Stimulated activated naive CD8-positive, alpha-beta T cell treated with anti-CD3 and anti-CD28 coated beads, Interleukin-15, Interleukin-2, amounts not matched to agents 100 ng/mL and 50 ng/mL, for 24 hours (primary cell): ENCODE results near the gene LSM3.

Source experiments
- H3K27ac Mint-ChIP-seq: one replicate; pipeline ENCODE4 v1.8.0; 2021; ENCODE audit warnings: mild to moderate bottlenecking, mixed read lengths
- H3K27me3 Mint-ChIP-seq: one replicate; pipeline ENCODE4 v1.8.0; 2021; ENCODE audit warnings: mixed read lengths
- H3K36me3 Mint-ChIP-seq: one replicate; pipeline ENCODE4 v1.8.0; 2021; ENCODE audit warnings: low read depth, mixed read lengths
- H3K4me1 Mint-ChIP-seq: one replicate; pipeline ENCODE4 v1.8.0; 2021; ENCODE audit warnings: low read depth, mixed read lengths
- H3K4me3 Mint-ChIP-seq: one replicate; pipeline ENCODE4 v1.8.0; 2021; ENCODE audit warnings: mild to moderate bottlenecking, mixed read lengths
- H3K9me3 Mint-ChIP-seq: one replicate; pipeline ENCODE4 v1.8.0; 2021; ENCODE audit warnings: mixed read lengths

The LSM3 gene

GRCh38 chr3:14238356-14238755 lies 59.7 kb downstream of the LSM3 start:
- Mint-ChIP-seq H3K9me3 (peaks cover 4% of the 10 kb centered on the region), H3K27ac (no peak overlapping the region), H3K27me3 (peaks cover 13% of the 10 kb centered on the region), H3K4me3 (no peak overlapping the region), H3K36me3 (peaks cover 4% of the 10 kb centered on the region), H3K4me1 (peaks cover 6% of the 10 kb centered on the region)

GRCh38 chr3:14238930-14239329 lies 60.3 kb downstream of the LSM3 start:
- Mint-ChIP-seq H3K27ac (no peak overlapping the region), H3K4me1 (peaks cover 6% of the 10 kb centered on the region), H3K9me3 (no peaks in the 10 kb centered on the region), H3K27me3 (peaks cover 8% of the 10 kb centered on the region), H3K36me3 (no peaks in the 10 kb centered on the region), H3K4me3 (no peak overlapping the region)

DNA sequence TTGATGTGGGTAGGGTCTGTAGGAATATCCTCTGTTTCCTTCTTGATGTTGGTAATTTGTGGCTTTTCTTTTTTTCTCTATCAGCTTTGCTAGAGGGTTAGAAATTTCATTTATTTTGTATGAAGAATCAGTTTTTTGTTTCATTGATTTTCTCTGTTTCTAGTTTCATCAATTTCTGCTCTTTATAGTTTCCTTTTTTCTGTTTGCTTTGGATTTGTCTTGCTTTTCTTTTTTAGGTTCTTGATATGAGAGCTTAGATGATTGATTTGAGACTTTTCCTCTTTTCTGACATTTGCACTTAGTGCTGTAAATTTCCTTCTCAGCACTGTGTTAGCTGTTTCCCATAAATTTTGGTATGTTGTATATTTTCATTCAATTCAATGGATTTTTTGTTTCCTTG lies 61.3 kb downstream of the LSM3 start:
- Mint-ChIP-seq H3K4me1 (peaks cover 3% of the 10 kb centered on the region), H3K27me3 (peaks cover 6% of the 10 kb centered on the region), H3K36me3 (no peaks in the 10 kb centered on the region), H3K27ac (no peak overlapping the region), H3K9me3 (no peaks in the 10 kb centered on the region), H3K4me3 (no peak overlapping the region)

DNA sequence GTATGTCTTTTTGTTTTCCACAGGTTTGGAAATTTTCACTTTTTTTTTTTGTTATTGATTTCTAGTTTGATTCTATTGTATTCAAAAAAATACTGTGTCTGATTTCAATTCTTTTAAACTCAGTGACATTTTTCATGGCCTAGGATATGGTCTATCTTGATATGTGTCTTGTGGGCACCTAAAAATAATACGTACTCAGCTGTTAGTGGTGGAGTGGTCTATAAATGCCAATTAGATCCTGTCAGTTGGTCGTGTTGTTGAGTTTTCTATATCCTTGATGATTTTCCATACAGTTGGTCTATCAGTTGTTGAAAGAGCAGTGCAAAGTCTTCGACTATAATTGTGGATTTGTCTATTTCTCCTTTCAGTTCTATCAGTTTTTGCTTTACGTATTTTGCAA lies 61.7 kb downstream of the LSM3 start:
- no peaks in the 10 kb centered on the region for H3K36me3 Mint-ChIP-seq
- no peaks in the 10 kb centered on the region for H3K9me3 Mint-ChIP-seq
- H3K4me3 Mint-ChIP-seq: no peak overlapping the region
- H3K4me1 Mint-ChIP-seq: no peaks in the 10 kb centered on the region
- peaks cover 3% of the 10 kb centered on the region for H3K27me3 Mint-ChIP-seq
- H3K27ac Mint-ChIP-seq: no peak overlapping the region

- H3K27ac Mint-ChIP-seq: no peak overlapping the region
- H3K9me3 Mint-ChIP-seq: no peaks in the 10 kb centered on the region
- no peaks in the 10 kb centered on the region for H3K4me1 Mint-ChIP-seq
- no peaks in the 10 kb centered on the region for H3K36me3 Mint-ChIP-seq
- H3K4me3 Mint-ChIP-seq: no peak overlapping the region
- peaks cover 3% of the 10 kb centered on the region for H3K27me3 Mint-ChIP-seq
Measured at GRCh38 chr3:14241716-14242115, 63.1 kb downstream of the LSM3 start.

- H3K4me3 Mint-ChIP-seq: no peak overlapping the region
- H3K36me3 Mint-ChIP-seq: no peaks in the 10 kb centered on the region
- peaks cover 3% of the 10 kb centered on the region for H3K27me3 Mint-ChIP-seq
- H3K27ac Mint-ChIP-seq: no peak overlapping the region
- H3K9me3 Mint-ChIP-seq: no peaks in the 10 kb centered on the region
- no peaks in the 10 kb centered on the region for H3K4me1 Mint-ChIP-seq
Measured at GRCh38 chr3:14242490-14243311, 64.1 kb downstream of the LSM3 start.

- no peak overlapping the region for H3K4me3 Mint-ChIP-seq
- no peaks in the 10 kb centered on the region for H3K9me3 Mint-ChIP-seq
- H3K27ac Mint-ChIP-seq: no peak overlapping the region
- no peaks in the 10 kb centered on the region for H3K36me3 Mint-ChIP-seq
- H3K27me3 Mint-ChIP-seq: peaks cover 3% of the 10 kb centered on the region
- no peaks in the 10 kb centered on the region for H3K4me1 Mint-ChIP-seq
Measured at GRCh38 chr3:14243782-14244181, 65.2 kb downstream of the LSM3 start.

- H3K27me3 Mint-ChIP-seq: peaks cover 3% of the 10 kb centered on the region
- no peak overlapping the region for H3K27ac Mint-ChIP-seq
- no peaks in the 10 kb centered on the region for H3K36me3 Mint-ChIP-seq
- H3K4me1 Mint-ChIP-seq: no peaks in the 10 kb centered on the region
- no peak overlapping the region for H3K4me3 Mint-ChIP-seq
- H3K9me3 Mint-ChIP-seq: no peaks in the 10 kb centered on the region
Measured at GRCh38 chr3:14244521-14245247, 66.1 kb downstream of the LSM3 start.

DNA sequence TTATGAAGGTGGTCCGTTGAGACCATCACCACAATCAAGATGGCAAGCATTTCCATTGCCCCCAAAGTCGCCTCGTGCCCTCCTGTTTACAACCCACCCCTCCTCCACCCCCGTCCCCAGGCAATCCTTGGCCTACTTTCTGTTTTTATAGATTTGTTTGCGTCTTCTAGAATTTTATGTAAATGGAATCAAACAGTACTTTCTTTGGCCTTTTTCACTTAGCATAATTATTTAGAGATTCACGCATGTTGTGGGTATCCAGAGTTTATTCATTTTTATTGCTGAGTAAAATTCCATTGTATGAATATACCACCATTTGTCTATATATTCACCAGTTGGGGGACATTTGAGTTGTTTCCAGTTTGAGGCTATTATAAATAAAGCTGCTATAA lies 66.6 kb downstream of the LSM3 start:
- no peak overlapping the region for H3K4me3 Mint-ChIP-seq
- H3K9me3 Mint-ChIP-seq: no peaks in the 10 kb centered on the region
- no peaks in the 10 kb centered on the region for H3K4me1 Mint-ChIP-seq
- peaks cover 3% of the 10 kb centered on the region for H3K27me3 Mint-ChIP-seq
- no peaks in the 10 kb centered on the region for H3K36me3 Mint-ChIP-seq
- H3K27ac Mint-ChIP-seq: no peak overlapping the region

DNA sequence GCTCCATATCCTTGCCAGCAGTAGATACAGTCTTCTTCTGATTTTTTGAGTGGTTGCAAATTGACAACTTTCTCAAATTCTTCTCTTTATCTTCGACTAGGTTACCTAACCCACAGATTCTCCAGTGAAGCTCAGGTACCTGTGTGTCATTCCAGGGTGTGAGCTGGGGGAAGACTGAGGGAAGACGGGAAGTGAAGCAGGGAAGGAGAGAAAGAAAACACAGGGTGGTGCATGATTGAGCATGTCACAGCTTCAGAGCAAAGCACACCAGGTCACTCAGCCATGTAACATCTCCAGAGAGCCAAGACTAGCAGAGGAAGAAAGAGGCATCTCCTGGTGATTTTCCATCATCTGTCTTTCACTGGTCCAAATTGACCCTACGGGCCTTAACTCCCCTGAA lies 67.2 kb downstream of the LSM3 start:
- H3K27me3 Mint-ChIP-seq: peaks cover 3% of the 10 kb centered on the region
- no peaks in the 10 kb centered on the region for H3K36me3 Mint-ChIP-seq
- no peak overlapping the region for H3K4me3 Mint-ChIP-seq
- H3K27ac Mint-ChIP-seq: no peak overlapping the region
- no peaks in the 10 kb centered on the region for H3K9me3 Mint-ChIP-seq
- no peaks in the 10 kb centered on the region for H3K4me1 Mint-ChIP-seq

- Mint-ChIP-seq H3K27me3 (peaks cover 3% of the 10 kb centered on the region), H3K9me3 (no peaks in the 10 kb centered on the region), H3K36me3 (no peaks in the 10 kb centered on the region), H3K4me3 (no peak overlapping the region), H3K4me1 (no peaks in the 10 kb centered on the region), H3K27ac (no peak overlapping the region)
Measured at GRCh38 chr3:14246414-14246813, 67.8 kb downstream of the LSM3 start.

DNA sequence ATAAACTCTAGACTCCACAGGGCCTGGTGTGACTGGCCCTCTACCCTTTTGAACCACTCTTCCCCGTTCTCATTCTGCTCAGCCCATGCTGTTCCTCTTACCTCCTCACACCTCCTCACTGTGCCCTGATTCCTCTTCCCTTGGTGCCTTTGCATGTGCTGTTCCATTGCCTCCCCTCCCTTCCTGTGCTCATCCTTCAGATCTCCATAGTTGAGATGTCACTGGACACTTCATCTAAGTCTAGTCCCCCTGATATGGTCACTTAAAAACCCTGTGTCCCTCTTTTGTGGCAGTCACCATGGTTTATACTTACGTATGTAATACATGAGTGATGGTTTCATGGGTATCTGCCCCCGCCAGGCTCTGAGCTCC lies 69.8 kb downstream of the LSM3 start:
- H3K36me3 Mint-ChIP-seq: no peaks in the 10 kb centered on the region
- no peaks in the 10 kb centered on the region for H3K4me1 Mint-ChIP-seq
- H3K27ac Mint-ChIP-seq: no peak overlapping the region
- H3K27me3 Mint-ChIP-seq: peaks cover 3% of the 10 kb centered on the region
- H3K9me3 Mint-ChIP-seq: no peaks in the 10 kb centered on the region
- no peak overlapping the region for H3K4me3 Mint-ChIP-seq

DNA sequence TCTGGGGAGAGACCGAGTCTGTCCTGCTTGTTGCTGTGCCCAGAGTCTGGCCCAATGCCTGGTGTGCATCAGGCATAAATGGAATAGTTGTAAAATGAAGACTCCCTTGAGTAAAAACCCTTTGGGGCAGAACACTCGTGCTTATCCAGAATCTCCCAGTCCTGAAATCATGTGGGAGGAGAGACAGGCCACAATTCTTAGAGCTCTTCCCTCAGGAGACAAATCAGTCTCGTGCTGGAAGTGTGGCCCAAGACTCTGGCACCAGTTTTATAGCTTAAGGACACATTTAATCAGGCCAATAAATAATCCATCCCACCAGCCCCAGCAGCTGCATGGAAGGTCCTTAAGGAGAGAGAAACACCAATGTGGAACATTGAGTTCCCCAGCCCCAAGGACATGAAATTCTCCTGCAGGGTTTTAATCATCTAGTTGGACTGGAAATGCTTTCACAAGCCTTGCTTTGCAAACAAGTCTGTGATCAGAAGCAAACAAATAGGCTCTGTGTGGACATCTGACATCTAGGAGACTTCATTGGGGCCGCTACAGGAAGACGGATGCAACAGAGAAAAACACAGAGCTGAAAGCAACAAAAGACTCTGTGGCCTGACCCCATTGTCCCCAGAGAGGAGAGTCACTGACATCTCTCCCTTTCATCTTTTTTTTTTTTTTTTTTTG lies 70.4 kb downstream of the LSM3 start:
- Mint-ChIP-seq H3K4me3 (no peak overlapping the region), H3K4me1 (no peaks in the 10 kb centered on the region), H3K9me3 (no peaks in the 10 kb centered on the region), H3K27ac (no peak overlapping the region), H3K36me3 (no peaks in the 10 kb centered on the region), H3K27me3 (peaks cover 3% of the 10 kb centered on the region)
